ENCODE measurements around the gene OTOGL.

- TF ChIP-seq CTCF (IDR thresholded peaks at IDR 0.05) (no peak), POLR2A (IDR thresholded peaks at IDR 0.05) (no peak), EP300 (IDR thresholded peaks at IDR 0.05) (no peak), POLR2AphosphoS5 (IDR thresholded peaks at IDR 0.05) (no peak)
These were observed 100.6 kb downstream of the OTOGL start for GRCh38 chr12:80199931-80200330.

Data from suprapubic skin (tissue), 4 donors.